Articular chondrocyte of knee joint (primary cell): ENCODE data around the gene DKKL1. TPM values are rescaled to one million over a fixed set of nuclear protein-coding genes. Genes with fewer than 3 reads are reported as not detected.

Source experiments
- total RNA-seq: library from RNA; depleted of rRNA; stranded (reverse); fragments of >200 nt; gene quantifications from 2 replicates; pipeline ENCODE4 v1.2.3, GENCODE V29; 2012

Gene DKKL1
- total RNA-seq: 0.26 TPM in 1 of 2 replicates, not detected in the other

DNA sequence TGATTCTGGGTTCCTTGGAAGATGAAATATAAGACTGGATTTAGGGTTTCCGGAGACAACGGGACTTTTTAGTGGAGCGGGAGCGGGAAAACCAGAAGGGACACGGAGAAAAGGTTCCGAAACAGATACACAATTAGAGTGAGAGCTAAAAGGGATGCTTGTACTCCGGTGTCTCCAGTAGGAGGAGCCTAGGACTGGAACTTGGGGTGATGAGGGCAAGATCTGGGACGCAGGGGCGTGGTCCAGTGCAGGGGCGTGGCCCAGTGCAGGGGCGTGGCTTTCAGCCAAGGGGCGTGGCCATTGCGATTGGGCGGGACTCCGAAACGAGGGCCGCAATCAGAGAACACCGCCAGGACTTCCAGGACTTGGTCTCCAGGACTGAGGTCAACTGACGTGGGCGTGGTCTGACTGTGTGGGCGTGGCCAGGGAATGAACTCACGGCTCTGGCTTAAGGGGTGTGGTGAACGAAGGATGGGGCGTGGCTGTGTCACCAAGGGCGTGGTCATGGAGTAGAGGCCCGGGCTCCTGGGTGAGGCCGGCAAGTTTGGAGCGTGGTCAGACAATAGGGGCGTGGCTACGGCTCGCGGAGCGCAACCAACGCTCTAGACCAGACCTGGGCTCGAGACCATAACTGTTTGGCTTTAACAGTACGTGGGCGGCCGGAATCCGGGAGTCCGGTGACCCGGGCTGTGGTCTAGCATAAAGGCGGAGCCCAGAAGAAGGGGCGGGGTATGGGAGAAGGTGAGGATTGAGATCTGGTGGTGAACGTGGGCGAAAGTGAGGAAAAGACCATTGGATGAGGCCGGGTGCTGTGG lies at the start of gene DKKL1:
Gene DKKL1, plus strand, starts transcription at position 610 of the 815 bp plus-strand sequence. Its CDS starts 122 bp downstream, at position 732.

DNA sequence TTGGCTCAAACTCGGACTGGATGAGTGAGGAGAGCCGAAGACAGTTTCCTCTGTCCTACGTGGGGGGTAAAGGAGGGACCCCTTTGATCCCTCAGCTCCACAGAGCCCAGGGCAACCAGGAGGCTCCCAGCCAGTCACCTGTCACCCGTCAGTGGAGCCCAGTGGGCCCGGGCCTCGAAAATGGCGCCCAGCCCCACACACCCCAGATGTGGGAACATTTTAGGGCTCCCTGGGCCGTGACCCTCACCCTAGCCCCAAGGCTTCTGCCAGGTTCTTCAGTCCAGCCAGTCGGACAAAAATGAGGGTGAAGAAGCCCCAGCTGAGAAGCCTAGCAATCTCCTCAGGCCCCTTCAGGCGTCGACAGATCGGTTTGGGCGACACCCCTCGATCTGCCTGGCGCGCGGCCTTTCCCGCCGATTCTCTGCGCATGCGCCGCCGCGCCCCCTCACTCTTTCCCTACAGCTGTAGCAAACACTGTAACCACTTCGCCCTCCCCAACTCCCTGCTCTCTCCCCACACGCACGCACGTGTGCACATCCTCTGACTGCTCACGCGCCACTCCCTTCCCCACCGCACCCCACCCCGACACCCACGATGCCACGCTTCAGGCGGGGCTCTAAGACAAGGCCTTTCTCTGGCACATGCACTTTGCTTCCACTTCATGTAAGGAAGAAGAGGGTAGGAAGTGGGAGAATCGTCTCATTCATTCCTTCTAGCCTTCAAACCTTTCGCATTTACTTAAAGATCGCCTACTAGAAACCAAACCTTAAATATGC lies 38.7 kb upstream of the DKKL1 start, which contains the start of gene SLC6A16:
Gene SLC6A16, minus strand, starts transcription at position 391 of the 776 bp plus-strand sequence. CDS start 13,844 bp downstream, outside the sequence.

DNA sequence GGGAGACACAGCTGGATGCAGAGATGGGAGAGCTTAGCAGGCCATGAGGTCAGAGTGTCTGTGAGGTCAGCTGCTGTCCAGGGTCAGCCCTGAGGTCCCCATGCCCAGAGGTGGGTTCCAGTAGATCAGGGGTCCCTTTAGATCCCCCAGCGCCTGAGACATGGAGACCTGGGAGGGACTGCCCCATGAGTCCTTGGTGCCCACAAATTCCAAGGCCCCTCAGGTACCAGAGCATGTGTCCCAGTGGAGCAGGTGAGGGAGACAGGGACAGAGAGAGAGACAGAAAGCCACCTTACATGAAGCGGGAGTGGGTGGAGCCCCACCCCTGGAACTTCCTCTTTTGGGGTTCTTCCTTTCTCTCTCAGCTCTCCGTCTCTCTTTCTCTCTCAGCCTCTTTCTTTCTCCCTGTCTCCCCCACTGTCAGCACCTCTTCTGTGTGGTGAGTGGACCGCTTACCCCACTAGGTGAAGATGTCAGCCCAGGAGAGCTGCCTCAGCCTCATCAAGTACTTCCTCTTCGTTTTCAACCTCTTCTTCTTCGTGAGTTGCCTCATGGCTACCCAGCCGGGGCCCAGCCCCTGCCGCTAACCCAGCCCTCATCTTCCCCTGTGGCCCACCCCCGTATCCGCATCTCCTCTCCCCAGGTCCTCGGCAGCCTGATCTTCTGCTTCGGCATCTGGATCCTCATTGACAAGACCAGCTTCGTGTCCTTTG lies 28.4 kb upstream of the DKKL1 start, which contains the start of gene CD37:
Gene CD37, plus strand, starts transcription at position 336 of the 713 bp plus-strand sequence. Its CDS starts 135 bp downstream, at position 471.

DNA sequence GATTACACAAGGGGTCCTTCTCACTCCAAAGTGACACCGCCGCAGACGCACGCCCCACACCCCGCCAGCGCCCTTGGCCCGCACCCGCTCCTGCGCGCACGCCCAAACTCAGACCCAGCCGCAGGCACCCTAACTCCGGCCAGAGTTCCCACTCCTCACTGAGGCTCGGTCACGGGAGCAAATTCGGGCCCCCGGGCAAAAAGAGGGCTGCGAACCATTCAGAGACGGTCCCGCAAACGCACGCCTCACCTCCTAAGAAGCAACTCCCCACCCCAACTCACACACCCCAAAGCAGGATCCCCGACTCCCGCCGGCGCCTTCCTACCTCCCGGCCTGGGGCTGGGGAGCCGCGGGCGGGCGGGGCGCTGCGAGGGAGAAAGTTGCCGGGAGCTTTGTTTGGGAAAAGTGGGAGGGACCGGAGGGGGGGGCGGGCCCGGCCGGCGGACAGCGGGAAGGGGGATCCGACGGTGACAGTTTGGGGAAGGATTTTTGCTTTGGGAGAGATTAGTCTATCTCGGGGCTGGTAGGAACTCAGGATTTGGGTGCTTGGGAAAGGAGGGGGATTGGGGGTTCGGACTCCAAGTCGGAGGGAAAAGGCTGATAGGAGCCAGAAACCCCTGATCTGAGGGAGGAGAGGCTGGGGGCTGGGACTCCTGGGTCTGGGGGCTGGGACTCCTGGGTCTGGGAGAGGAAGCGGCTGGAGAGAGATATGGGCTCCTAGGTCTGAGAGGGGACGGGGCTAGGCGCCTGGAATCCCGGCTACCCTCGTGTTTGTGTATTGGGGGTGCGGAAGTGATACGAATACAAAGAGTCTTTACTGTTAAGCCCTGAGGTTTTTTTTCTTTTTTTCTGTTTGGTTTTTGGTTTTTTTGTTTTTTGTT lies 1.4 kb upstream of the DKKL1 start, which contains the start of gene TEAD2:
Gene TEAD2, minus strand, starts transcription at position 369 of the 881 bp plus-strand sequence. CDS start 2,341 bp downstream, outside the sequence.

DNA sequence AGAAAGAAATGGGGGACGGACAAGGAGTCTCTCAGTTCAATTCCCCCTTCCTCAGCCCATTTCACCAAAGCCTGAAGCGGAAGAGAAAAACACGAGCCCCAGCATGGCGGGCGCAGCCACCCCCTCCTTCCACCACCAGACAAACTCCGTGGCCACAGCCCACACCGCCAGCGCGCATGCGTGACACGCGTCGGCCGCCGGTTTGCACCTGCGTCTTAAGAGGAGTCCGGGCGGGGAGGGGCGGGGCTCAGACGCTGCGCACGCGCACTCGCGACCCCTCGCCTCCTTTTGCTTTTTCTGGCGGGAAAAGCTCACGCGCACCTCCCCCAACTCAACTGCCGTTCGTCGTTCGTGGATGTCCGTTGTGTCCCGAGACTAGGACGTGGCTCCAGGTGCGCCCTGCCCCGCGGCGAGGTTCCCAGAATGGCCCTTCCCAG lies 24.3 kb downstream of the DKKL1 start, which contains the start of gene KASH5:
Gene KASH5, plus strand, starts transcription at position 314 of the 437 bp plus-strand sequence. CDS start 2,635 bp downstream, outside the sequence.

DNA sequence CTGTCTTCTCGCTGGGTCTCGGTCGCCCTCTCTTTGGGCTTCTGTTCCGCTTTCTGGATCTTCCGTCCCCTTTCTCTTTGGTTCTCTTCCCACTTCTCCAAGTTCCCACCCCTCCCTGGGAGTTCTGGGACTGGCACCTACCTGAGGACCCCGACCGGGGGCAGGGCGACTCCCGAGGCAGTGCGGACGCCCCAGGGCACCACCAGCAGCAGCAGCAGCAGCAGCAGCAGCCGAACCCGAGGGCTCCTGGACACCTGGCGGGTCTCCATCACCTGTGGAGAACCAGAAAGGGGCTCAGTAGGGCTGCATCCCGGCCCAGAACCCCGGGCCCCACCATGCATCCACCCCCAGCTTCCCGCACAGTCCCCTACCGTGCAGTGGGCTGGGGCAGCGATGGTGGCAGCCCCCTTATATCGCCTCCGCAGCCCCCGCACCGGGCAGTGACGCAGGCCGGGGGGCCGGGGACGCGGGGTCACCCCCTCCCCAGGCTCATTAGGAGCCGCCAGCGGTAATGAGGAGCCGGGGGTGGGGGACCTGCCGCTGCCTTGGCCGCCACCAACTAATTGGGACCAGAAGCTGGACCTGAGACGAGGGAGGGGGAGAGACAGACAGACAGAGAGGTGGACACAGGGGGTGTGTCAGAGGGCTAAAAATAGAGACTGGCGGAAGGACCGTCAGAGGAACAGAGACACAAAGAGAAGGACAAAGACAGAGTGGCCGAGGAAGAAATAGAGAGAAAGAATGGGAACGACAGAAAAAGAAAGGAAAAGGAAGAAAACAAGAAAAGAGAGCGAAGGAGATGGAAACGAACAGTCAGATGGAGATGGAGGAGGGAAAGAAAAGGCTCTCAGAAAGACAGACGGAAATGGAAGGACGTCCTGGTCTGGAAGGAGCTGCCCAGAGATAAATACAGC lies 59.7 kb downstream of the DKKL1 start, which contains the start of gene PTH2:
Gene PTH2, minus strand, starts transcription at position 371 of the 914 bp plus-strand sequence. Its CDS starts 102 bp downstream, at position 269.

Other genes starting within 250 kb of the DKKL1 start
- 2.8 and 3.7 TPM in 2 replicates for gene LIN7B, start 249.5 kb upstream of the DKKL1 start, total RNA-seq
- 0.26 and 0.65 TPM in 2 replicates for gene C19orf73, start 244.7 kb upstream of the DKKL1 start, total RNA-seq
- 0.91 and 1.4 TPM in 2 replicates for gene PPFIA3, start 244.3 kb upstream of the DKKL1 start, total RNA-seq
- gene HRC, start 208.5 kb upstream of the DKKL1 start, total RNA-seq: not detected in 2 replicates
- gene TRPM4, start 206.1 kb upstream of the DKKL1 start, total RNA-seq: 13.4 and 17.0 TPM in 2 replicates
- gene SLC6A16, start 38.7 kb upstream of the DKKL1 start, total RNA-seq: 0.32 TPM in 1 of 2 replicates, not detected in the other
- not detected in 2 replicates for gene CD37, start 28.5 kb upstream of the DKKL1 start, total RNA-seq
- gene TEAD2, start 1.5 kb upstream of the DKKL1 start, total RNA-seq: 21.3 and 25.6 TPM in 2 replicates
- not detected in 2 replicates for gene KASH5, start 24.4 kb downstream of the DKKL1 start, total RNA-seq
- gene PTH2, start 59.6 kb downstream of the DKKL1 start, total RNA-seq: not detected in 2 replicates
- gene GFY, start 61.5 kb downstream of the DKKL1 start, total RNA-seq: not detected in 2 replicates
- under 0.01 TPM in 1 of 2 replicates, not detected in the other for gene SLC17A7, start 77.7 kb downstream of the DKKL1 start, total RNA-seq
- gene PIH1D1, start 87.9 kb downstream of the DKKL1 start, total RNA-seq: 59.1 and 62.8 TPM in 2 replicates
- gene ALDH16A1, start 89.3 kb downstream of the DKKL1 start, total RNA-seq: 19.7 and 22.1 TPM in 2 replicates
- 5.0 and 5.2 TPM in 2 replicates for gene FLT3LG, start 110.3 kb downstream of the DKKL1 start, total RNA-seq
- gene RPL13A, start 123.7 kb downstream of the DKKL1 start, total RNA-seq: 1,376 and 2,288 TPM in 2 replicates
- gene RPS11, start 132.6 kb downstream of the DKKL1 start, total RNA-seq: 2,902 and 3,041 TPM in 2 replicates
- gene FCGRT, start 148.8 kb downstream of the DKKL1 start, total RNA-seq: 50.0 and 52.4 TPM in 2 replicates
- gene RCN3, start 164.1 kb downstream of the DKKL1 start, total RNA-seq: 221 and 248 TPM in 2 replicates
- gene NOSIP, start 216.7 kb downstream of the DKKL1 start, total RNA-seq: 45.3 and 50.4 TPM in 2 replicates
- gene PRRG2, start 217.4 kb downstream of the DKKL1 start, total RNA-seq: 0.22 and 0.26 TPM in 2 replicates
- 2.8 and 6.1 TPM in 2 replicates for gene PRR12, start 227.3 kb downstream of the DKKL1 start, total RNA-seq